WTC11 (cell line): ENCODE results near the gene NR3C2. TPM values are rescaled to one million over a fixed set of nuclear protein-coding genes. Genes with fewer than 3 reads are reported as not detected.

Experiments used
- ATAC-seq: fragments of 200-7000 bp; cut with Tn5 transposase; 2 replicates; pipeline ENCODE4 v1.10.0; 2021; ENCODE audit warnings: mild to moderate bottlenecking, moderate library complexity
- CTCF ChIA-PET: fragments of 300-600 bp; sonication (Branson Sonifier 250); formaldehyde crosslinking; loops from one replicate; lab custom pipeline; 2021; ENCODE audit warnings: antibody characterized with exemption; lab: Charles Lee
- POLR2A ChIA-PET: fragments of 350-600 bp; sonication (Branson Sonifier 250); formaldehyde crosslinking; loops from one replicate; lab custom pipeline; 2021; ENCODE audit warnings: antibody characterized with exemption; lab: Charles Lee
- DNase-seq: peaks from one replicate; pipeline ENCODE4 v3.0.0; 2021; ENCODE audit warnings: low spot score
- H3K27ac Mint-ChIP-seq: 2 replicates; pipeline ENCODE4 v1.8.0; 2021; ENCODE audit warnings: mixed read lengths
- H3K27me3 Mint-ChIP-seq: 2 replicates; pipeline ENCODE4 v1.8.0; 2021; ENCODE audit warnings: low read depth, mild to moderate bottlenecking, moderate library complexity, mixed read lengths
- H3K36me3 Mint-ChIP-seq: 2 replicates; pipeline ENCODE4 v1.8.0; 2021; ENCODE audit warnings: mixed read lengths
- H3K4me1 Mint-ChIP-seq: 2 replicates; pipeline ENCODE4 v1.8.0; 2022; ENCODE audit warnings: mixed read lengths
- H3K4me3 Mint-ChIP-seq: 2 replicates; pipeline ENCODE4 v1.8.0; 2021; ENCODE audit warnings: mild to moderate bottlenecking, moderate library complexity, mixed read lengths
- H3K9me3 Mint-ChIP-seq: 2 replicates; pipeline ENCODE4 v1.8.0; 2021; ENCODE audit warnings: mixed read lengths
- ARID4B ChIP-seq: sonication (generic); formaldehyde crosslinking; IDR thresholded peaks from 2 replicates; pipeline ENCODE4 v1.8.0; 2023; ENCODE audit warnings: missing genetic modification reagents, mild to moderate bottlenecking, borderline replicate concordance
- ATF3 ChIP-seq: sonication (generic); formaldehyde crosslinking; conservative IDR thresholded peaks from 2 replicates; pipeline ENCODE4 v1.8.1; 2022; ENCODE audit warnings: mild to moderate bottlenecking, missing genetic modification reagents
- CBFB ChIP-seq: sonication (generic); formaldehyde crosslinking; IDR thresholded peaks from 2 replicates; pipeline ENCODE4 v1.8.1; 2022; ENCODE audit warnings: mild to moderate bottlenecking, low read depth, missing genetic modification reagents
- E2F5 ChIP-seq: sonication (generic); formaldehyde crosslinking; IDR thresholded peaks from 2 replicates; pipeline ENCODE4 v1.8.1; 2022; ENCODE audit warnings: mild to moderate bottlenecking, moderate library complexity, missing genetic modification reagents
- EMX1 ChIP-seq: fragments of 250-450 bp; sonication (Bioruptor Pico); IDR thresholded peaks from 2 replicates; pipeline ENCODE4 v1.8.0; 2021; ENCODE audit warnings: mild to moderate bottlenecking
- ERG ChIP-seq: fragments of 250-450 bp; sonication (Bioruptor Pico); IDR thresholded peaks from 2 replicates; pipeline ENCODE4 v1.8.0; 2021; ENCODE audit warnings: mild to moderate bottlenecking
- ESRRA ChIP-seq: sonication (generic); formaldehyde crosslinking; IDR thresholded peaks from 2 replicates; pipeline ENCODE4 v1.8.1; 2022; ENCODE audit warnings: mild to moderate bottlenecking, missing genetic modification reagents, borderline replicate concordance
- FOXJ3 ChIP-seq: sonication (generic); formaldehyde crosslinking; IDR thresholded peaks from 2 replicates; pipeline ENCODE4 v1.9.0; 2021; ENCODE audit warnings: missing genetic modification reagents, mild to moderate bottlenecking, borderline replicate concordance
- FOXK1 ChIP-seq: sonication (generic); formaldehyde crosslinking; IDR thresholded peaks from 2 replicates; pipeline ENCODE4 v1.8.0; 2022; ENCODE audit warnings: mild to moderate bottlenecking, moderate library complexity, missing genetic modification reagents
- FOXP1 ChIP-seq: sonication (generic); formaldehyde crosslinking; IDR thresholded peaks from 2 replicates; pipeline ENCODE4 v1.8.0; 2022; ENCODE audit warnings: missing genetic modification reagents, mild to moderate bottlenecking, moderate library complexity, borderline replicate concordance
- JUN ChIP-seq: sonication (generic); formaldehyde crosslinking; IDR thresholded peaks from 2 replicates; pipeline ENCODE4 v1.8.0; 2023; ENCODE audit warnings: mild to moderate bottlenecking, missing genetic modification reagents
- NFE2L1 ChIP-seq: sonication (generic); formaldehyde crosslinking; IDR thresholded peaks from 2 replicates; pipeline ENCODE4 v1.8.1; 2023; ENCODE audit warnings: missing genetic modification reagents
- NR1H2 ChIP-seq: sonication (generic); formaldehyde crosslinking; IDR thresholded peaks from 2 replicates; pipeline ENCODE4 v1.9.0; 2021; ENCODE audit warnings: mild to moderate bottlenecking, moderate library complexity, missing genetic modification reagents
- USF2 ChIP-seq: sonication (generic); formaldehyde crosslinking; IDR thresholded peaks from 2 replicates; pipeline ENCODE4 v1.8.1; 2023; ENCODE audit warnings: mild to moderate bottlenecking, missing genetic modification reagents, moderate library complexity
- ZNF121 ChIP-seq: sonication (generic); formaldehyde crosslinking; IDR thresholded peaks from 2 replicates; pipeline ENCODE4 v1.8.0; 2023; ENCODE audit warnings: missing genetic modification reagents
- ZNF532 ChIP-seq: fragments of 250-450 bp; sonication (Bioruptor Pico); IDR thresholded peaks from 2 replicates; pipeline ENCODE4 v1.9.0; 2021; ENCODE audit warnings: mild to moderate bottlenecking, borderline replicate concordance
- ZSCAN18 ChIP-seq: fragments of 250-450 bp; sonication (Bioruptor Pico); IDR thresholded peaks from 2 replicates; pipeline ENCODE4 v2.1.2; 2022; ENCODE audit warnings: mild to moderate bottlenecking, moderate library complexity
- total RNA-seq: library from RNA; stranded (reverse); gene quantifications from 3 replicates; pipeline ENCODE4 v1.2.3, GENCODE V29; 2021

Gene NR3C2
- total RNA-seq, 1 experiment from 2014 or later, result 2.8 TPM

- Mint-ChIP-seq H3K36me3 (no peaks in the 10 kb centered on the region), H3K4me3 (no peak overlapping the region), H3K27ac (no peak overlapping the region), H3K9me3 (no peaks in the 10 kb centered on the region), H3K27me3 (no peaks in the 10 kb centered on the region), H3K4me1 (peaks cover 15% of the 10 kb centered on the region)
- TF ChIP-seq USF2 (CRISPR knock-in tag), result no peak
- TF ChIP-seq FOXP1, result no peak
- TF ChIP-seq ZSCAN18 (CRISPR knock-in tag), result no peak
- TF ChIP-seq NFE2L1, result no peak
- no peak for TF ChIP-seq EMX1
- TF ChIP-seq ESRRA (CRISPR knock-in tag), result no peak
- TF ChIP-seq CBFB, result no peak
- TF ChIP-seq FOXK1 (CRISPR knock-in tag), result no peak
- TF ChIP-seq ERG, result no peak
- DNase-seq (no peak), ATAC-seq (no peak)
- POLR2A ChIA-PET, result no interaction called here
- CTCF ChIA-PET, result no interaction called here
These were observed 289.2 kb downstream of the NR3C2 start for GRCh38 chr4:148152868-148153625.

GRCh38 chr4:148151806-148152205 is 290.4 kb downstream of the NR3C2 start:
- H3K27me3 Mint-ChIP-seq, result no peaks in the 10 kb centered on the region
- ATAC-seq (no peak), DNase-seq (no peak)
- ChIA-PET CTCF (no interaction called here), POLR2A (no interaction called here)
- H3K4me1 Mint-ChIP-seq, result peaks cover 15% of the 10 kb centered on the region
- H3K9me3 Mint-ChIP-seq, result no peaks in the 10 kb centered on the region
- no peak overlapping the region for H3K4me3 Mint-ChIP-seq
- no peak for TF ChIP-seq NR1H2 (CRISPR knock-in tag)
- no peak for TF ChIP-seq ZNF532 (CRISPR knock-in tag)
- TF ChIP-seq FOXP1, result no peak
- TF ChIP-seq ZNF121, result no peak
- no peaks in the 10 kb centered on the region for H3K36me3 Mint-ChIP-seq
- H3K27ac Mint-ChIP-seq, result no peak overlapping the region

- no peak overlapping the region for H3K4me3 Mint-ChIP-seq
- CTCF ChIA-PET, result no interaction called here
- peak; percentile 71 for ATAC-seq
- H3K27ac Mint-ChIP-seq, result no peak overlapping the region
- H3K27me3 Mint-ChIP-seq, result no peaks in the 10 kb centered on the region
- no peak for DNase-seq
- POLR2A ChIA-PET, result no interaction called here
- no peaks in the 10 kb centered on the region for H3K36me3 Mint-ChIP-seq
- peaks cover 10% of the 10 kb centered on the region for H3K4me1 Mint-ChIP-seq
- no peaks in the 10 kb centered on the region for H3K9me3 Mint-ChIP-seq
- no peak for TF ChIP-seq JUN (CRISPR knock-in tag)
- TF ChIP-seq ARID4B (CRISPR knock-in tag), result no peak
- TF ChIP-seq ATF3 (CRISPR knock-in tag), result no peak
- no peak for TF ChIP-seq E2F5 (CRISPR knock-in tag)
- TF ChIP-seq FOXJ3 (CRISPR knock-in tag), result no peak
- TF ChIP-seq ZSCAN18 (CRISPR knock-in tag), result no peak
These were observed 296.7 kb downstream of the NR3C2 start for GRCh38 chr4:148145475-148145874.
